GM20000 (cell line): ENCODE results near the gene FOXL2NB.

Source experiments
- DNase-seq: peaks from one replicate; pipeline ENCODE4 v3.0.0; 2012; ENCODE audit warnings: low spot score
- TF ChIP-seq, protein P1 (sequence below): IDR thresholded peaks from 2 replicates; pipeline ENCODE4 v1.5.1; 2012; ENCODE audit warnings: mild to moderate bottlenecking, control low read depth; ENCODE audit errors: extremely low read depth, missing control alignments

Gene FOXL2NB

GRCh38 chr3:138908846-138909245 lies 38.2 kb upstream of the FOXL2NB start:
- DNase-seq: no peak
- TF ChIP-seq, protein P1, sequence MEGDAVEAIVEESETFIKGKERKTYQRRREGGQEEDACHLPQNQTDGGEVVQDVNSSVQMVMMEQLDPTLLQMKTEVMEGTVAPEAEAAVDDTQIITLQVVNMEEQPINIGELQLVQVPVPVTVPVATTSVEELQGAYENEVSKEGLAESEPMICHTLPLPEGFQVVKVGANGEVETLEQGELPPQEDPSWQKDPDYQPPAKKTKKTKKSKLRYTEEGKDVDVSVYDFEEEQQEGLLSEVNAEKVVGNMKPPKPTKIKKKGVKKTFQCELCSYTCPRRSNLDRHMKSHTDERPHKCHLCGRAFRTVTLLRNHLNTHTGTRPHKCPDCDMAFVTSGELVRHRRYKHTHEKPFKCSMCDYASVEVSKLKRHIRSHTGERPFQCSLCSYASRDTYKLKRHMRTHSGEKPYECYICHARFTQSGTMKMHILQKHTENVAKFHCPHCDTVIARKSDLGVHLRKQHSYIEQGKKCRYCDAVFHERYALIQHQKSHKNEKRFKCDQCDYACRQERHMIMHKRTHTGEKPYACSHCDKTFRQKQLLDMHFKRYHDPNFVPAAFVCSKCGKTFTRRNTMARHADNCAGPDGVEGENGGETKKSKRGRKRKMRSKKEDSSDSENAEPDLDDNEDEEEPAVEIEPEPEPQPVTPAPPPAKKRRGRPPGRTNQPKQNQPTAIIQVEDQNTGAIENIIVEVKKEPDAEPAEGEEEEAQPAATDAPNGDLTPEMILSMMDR: no peak

DNA sequence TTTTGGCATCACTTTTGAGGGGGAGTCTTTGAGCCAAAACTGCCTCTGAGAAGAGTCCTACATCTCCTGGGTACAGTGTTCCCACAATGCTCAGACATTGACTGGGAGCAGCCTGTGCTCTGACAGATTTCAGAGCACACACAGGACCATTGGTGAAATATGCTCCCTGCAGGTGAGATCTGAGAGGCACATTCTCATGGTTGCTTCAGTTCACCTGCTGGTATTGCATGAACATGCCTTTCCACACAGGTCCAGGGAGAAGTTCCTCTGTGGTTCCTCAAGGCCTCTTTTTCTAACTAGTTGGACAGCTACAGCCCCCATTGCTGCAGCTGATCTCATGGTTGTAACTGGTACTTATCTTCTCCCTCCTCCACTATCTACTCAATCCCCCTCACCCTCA lies 37.1 kb upstream of the FOXL2NB start:
- DNase-seq: no peak
- TF ChIP-seq, protein P1: no peak

GRCh38 chr3:138911621-138912020 lies 35.4 kb upstream of the FOXL2NB start:
- no peak for DNase-seq
- TF ChIP-seq, protein P1: no peak

GRCh38 chr3:138912237-138912636 lies 34.8 kb upstream of the FOXL2NB start:
- no peak for DNase-seq
- TF ChIP-seq, protein P1: no peak

DNA sequence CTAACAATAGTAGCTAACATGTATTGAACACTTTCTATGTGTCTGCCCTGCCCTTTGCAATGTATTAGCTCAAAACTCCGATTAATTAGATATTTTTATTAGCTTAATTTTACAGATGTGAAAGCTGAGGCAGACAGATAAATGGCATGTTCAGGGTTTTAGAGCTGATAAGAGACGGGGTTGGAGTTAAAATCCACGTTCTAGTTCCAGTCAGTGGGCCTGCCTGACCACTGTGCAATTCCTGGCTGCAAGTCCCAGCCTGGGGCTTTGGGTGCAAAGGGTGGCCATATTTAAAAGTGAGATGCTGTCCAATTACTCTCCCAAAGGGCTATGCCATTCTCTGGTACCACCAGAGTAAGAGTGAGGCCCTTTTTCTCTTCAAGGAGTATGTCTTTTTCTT lies 33.3 kb upstream of the FOXL2NB start:
- DNase-seq: no peak
- TF ChIP-seq, protein P1: no peak

DNA sequence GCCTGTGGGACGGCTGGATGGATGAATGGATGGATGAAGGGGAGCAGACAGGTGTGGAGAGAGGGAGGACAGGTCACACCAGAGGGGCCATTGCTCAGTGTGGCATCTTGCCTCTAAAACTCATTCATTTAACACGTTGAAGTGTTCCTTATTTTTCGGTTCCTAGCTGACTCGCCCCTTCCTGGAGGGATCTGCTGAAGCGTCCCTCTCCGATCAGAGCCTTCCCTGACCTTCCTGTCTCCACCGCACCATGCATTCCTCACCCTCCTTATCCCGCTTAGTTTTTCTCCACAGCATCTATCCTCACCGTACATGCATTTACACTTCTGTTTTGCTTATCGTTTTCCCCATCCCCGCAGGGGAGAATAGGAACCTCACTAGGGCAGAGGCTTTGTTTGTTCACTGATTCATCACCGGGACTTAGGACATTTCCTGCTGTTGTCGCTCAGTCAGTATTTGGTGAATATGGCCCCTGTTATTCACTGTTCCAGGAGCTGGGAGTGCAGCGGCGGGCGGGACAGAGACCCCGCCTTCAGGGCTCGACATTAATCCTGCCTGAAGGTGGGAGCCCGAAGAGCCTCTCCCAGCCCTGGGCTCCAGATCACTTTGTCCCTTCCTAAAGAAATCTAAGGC lies 32.0 kb upstream of the FOXL2NB start:
- peak; percentile 46 for DNase-seq
- TF ChIP-seq, protein P1: no peak

GRCh38 chr3:138915503-138916498 lies 31.2 kb upstream of the FOXL2NB start:
- peak; percentile 93 for DNase-seq
- TF ChIP-seq, protein P1: peak; percentile 75
